Measurements from ENCODE around the gene SREBF2. TPM values are rescaled to one million over a fixed set of nuclear protein-coding genes. Genes with fewer than 3 reads are reported as not detected.

The SREBF2 gene
- total RNA-seq, 1 donor from 2014 or later = 108 TPM

DNA sequence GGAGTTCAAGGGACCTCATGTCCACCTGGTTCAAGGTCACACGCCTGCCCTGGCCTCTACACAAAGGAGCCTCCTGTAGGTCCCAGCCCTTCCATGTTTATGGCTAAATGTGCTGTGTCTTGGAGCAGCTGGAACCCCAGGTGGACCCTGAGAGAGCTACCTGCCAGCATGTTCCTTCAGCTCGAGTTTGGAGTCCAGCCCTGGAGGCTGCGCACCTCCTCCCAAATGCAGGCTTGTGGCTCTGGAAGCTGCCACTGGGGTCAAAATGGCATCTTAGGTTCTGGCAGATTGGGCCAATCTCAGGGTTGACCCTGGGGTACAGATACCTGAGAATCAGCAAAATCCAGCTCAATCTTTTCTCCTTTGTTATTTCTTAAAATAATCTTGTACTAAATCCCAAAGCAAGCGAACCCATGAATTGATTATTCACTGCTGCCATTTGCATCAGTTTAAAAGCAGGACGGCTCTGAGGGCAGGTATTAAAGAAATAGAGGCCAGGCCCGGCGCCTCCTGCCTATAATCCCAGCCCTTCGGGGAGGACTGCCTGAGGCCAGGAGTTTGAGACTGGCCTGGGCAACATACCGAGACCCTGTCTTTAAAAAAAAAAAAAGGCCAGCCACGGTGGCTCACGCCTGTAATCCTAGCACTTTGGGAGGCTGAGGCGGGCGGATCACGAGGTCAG lies 90.8 kb downstream of the SREBF2 start:
- DNase-seq (ENCODE audit: low read depth) = no peak
- no peak overlapping the region for H3K4me3 ChIP-seq (ENCODE audit: low read depth, low read length)
- TF ChIP-seq, protein P1, sequence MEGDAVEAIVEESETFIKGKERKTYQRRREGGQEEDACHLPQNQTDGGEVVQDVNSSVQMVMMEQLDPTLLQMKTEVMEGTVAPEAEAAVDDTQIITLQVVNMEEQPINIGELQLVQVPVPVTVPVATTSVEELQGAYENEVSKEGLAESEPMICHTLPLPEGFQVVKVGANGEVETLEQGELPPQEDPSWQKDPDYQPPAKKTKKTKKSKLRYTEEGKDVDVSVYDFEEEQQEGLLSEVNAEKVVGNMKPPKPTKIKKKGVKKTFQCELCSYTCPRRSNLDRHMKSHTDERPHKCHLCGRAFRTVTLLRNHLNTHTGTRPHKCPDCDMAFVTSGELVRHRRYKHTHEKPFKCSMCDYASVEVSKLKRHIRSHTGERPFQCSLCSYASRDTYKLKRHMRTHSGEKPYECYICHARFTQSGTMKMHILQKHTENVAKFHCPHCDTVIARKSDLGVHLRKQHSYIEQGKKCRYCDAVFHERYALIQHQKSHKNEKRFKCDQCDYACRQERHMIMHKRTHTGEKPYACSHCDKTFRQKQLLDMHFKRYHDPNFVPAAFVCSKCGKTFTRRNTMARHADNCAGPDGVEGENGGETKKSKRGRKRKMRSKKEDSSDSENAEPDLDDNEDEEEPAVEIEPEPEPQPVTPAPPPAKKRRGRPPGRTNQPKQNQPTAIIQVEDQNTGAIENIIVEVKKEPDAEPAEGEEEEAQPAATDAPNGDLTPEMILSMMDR (IDR thresholded peaks at IDR 0.05; ENCODE audit: insufficient read depth, low read length, poor library complexity, severe bottlenecking) = no peak
- H3K27me3 ChIP-seq (ENCODE audit: control insufficient read depth, insufficient read depth, low read length) = peaks cover 26% of the 10 kb centered on the region
- no peaks in the 10 kb centered on the region for H3K36me3 ChIP-seq (ENCODE audit: control insufficient read depth, insufficient read depth, low read length)

DNA sequence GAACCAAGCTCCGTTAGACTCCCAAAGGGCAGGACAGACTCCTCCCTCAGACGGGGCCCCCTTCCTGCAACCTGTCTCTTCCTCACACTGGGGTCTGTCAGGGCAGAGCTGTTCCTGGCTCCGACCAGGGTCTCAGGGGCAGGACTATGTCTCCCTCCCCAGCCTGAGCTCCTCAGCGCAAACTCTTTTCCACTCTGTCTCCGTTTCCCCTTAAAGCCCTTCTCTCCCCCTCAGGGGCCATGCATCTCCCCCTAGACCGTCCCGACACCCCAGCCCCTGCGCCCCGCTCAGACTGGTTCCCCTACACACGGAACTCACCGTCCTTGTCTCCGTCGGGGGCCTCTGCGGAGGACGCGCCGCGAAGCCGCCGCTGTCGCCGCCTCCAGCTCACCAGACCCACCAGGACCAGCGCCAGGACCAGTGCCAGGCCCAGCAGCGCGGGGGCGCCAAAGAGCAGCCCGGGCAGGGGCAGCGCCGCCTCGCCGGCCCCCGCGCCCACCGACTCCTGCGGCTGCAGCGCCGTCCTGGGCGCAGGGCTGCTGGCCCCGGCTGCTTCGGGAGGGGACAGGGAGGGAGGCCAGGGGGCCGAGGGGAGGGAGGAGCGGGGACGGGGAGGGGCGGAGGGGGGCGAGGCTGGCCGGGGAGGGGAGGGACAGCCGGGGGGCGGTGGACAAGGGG lies 93.0 kb downstream of the SREBF2 start:
- TF ChIP-seq, protein P1 (IDR thresholded peaks at IDR 0.05; ENCODE audit: insufficient read depth, low read length, poor library complexity, severe bottlenecking) = peak; percentile 55
- H3K4me3 ChIP-seq (ENCODE audit: low read depth, low read length) = peak overlapping the region; percentile 34
- no peaks in the 10 kb centered on the region for H3K36me3 ChIP-seq (ENCODE audit: control insufficient read depth, insufficient read depth, low read length)
- H3K27me3 ChIP-seq (ENCODE audit: control insufficient read depth, insufficient read depth, low read length) = peaks cover 26% of the 10 kb centered on the region
- DNase-seq (ENCODE audit: low read depth) = no peak

DNA sequence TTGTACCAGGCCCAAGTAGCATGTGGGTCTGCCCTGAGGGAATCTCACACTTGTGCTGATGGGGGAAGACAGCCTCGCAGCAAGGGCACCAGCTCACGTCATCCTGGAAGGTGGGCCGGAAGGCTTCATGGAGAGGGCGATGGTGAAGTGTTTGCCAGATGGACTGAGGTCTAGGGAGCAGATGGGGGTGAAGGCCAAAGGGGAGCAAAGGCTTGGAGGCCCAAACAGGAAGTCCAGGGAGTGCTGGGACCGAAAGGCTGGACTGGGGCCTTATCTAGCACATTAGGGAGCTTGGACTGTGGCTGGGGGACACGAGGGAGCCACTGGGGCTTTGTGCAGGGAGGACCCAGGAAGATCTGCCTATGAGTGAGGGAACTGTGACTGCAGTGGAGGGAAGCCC lies 94.9 kb downstream of the SREBF2 start:
- peaks cover 26% of the 10 kb centered on the region for H3K27me3 ChIP-seq (ENCODE audit: control insufficient read depth, insufficient read depth, low read length)
- H3K36me3 ChIP-seq (ENCODE audit: control insufficient read depth, insufficient read depth, low read length) = no peaks in the 10 kb centered on the region
- no peak for DNase-seq (ENCODE audit: low read depth)
- TF ChIP-seq, protein P1 (IDR thresholded peaks at IDR 0.05; ENCODE audit: insufficient read depth, low read length, poor library complexity, severe bottlenecking) = no peak
- no peak overlapping the region for H3K4me3 ChIP-seq (ENCODE audit: low read depth, low read length)

DNA sequence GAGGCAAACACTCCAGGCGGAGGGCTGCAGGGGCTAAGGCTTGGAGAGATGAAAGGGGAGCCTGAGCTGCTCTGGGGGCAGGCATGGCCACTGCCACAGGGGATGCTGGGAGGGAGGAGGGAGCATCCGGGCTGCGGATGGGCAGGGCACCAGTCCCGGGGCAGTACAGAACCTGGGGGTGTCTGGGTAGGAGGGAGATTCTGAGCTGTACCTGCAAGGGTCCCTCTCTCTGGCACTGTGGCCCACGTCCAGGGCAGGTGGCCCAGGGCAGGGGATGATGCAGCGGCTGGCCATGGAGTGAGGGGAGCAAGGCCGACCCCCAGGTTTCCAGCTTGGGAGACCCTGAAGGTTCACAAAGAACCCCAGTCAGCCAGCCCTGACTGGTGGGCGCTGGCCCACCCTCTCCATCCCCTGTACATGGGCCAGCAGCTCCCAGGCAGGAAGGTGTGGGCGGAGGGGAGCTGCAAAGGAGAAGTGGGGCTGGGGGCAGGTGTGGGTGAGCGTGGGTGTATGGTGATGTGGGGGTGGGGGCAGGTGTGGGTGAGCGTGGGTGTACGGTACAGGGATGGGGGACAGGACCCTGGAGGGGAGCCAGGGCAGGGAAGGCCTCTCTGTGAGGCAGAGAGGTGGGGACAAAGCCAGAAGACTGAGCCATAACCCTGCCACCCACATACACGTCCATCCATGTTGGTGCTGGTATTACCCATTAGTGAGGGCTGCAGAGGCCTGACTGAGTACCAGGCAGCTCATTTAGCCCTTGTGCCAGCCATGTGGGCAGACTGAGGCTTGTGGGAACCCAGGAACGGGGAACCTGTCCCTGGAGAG lies 95.9 kb downstream of the SREBF2 start:
- no peaks in the 10 kb centered on the region for H3K36me3 ChIP-seq (ENCODE audit: control insufficient read depth, insufficient read depth, low read length)
- H3K4me3 ChIP-seq (ENCODE audit: low read depth, low read length) = no peak overlapping the region

DNA sequence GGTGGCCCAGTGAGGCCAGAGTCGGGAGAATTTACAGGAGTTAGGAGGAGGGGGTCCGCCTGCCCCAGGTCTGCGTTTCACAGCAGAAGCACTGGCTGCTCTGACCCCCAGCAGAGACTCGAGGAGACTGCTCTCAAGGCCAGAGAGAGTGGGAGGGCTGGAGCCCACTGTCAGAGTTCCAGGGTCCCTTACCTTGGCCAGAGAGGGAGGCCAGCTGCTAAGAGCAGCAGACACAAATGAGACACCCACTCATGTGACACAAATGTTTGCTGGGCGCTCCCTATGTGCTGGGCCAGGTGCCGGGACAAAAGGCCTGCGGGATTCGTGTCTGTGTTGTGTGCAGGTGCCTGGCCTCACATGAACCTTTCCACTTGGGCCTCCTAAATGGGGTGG lies 96.5 kb downstream of the SREBF2 start:
- no peak overlapping the region for H3K4me3 ChIP-seq (ENCODE audit: low read depth, low read length)
- peaks cover 23% of the 10 kb centered on the region for H3K27me3 ChIP-seq (ENCODE audit: control insufficient read depth, insufficient read depth, low read length)
- DNase-seq (ENCODE audit: low read depth) = no peak
- no peaks in the 10 kb centered on the region for H3K36me3 ChIP-seq (ENCODE audit: control insufficient read depth, insufficient read depth, low read length)
- TF ChIP-seq, protein P1 (IDR thresholded peaks at IDR 0.05; ENCODE audit: insufficient read depth, low read length, poor library complexity, severe bottlenecking) = no peak

More for the DNA sequence above, 95.9 kb downstream of the SREBF2 start:
- H3K27me3 ChIP-seq (ENCODE audit: control insufficient read depth, insufficient read depth, low read length) = peaks cover 23% of the 10 kb centered on the region
- TF ChIP-seq, protein P1 (IDR thresholded peaks at IDR 0.05; ENCODE audit: insufficient read depth, low read length, poor library complexity, severe bottlenecking) = no peak
- DNase-seq (ENCODE audit: low read depth) = no peak

All from kidney epithelial cell (primary cell).